T-cell (primary cell): ENCODE results near the gene OGDH. TPM values are rescaled to one million over a fixed set of nuclear protein-coding genes. Genes with fewer than 3 reads are reported as not detected.

Experiments used
- ATAC-seq, 4 experiments: fragments of 200-7000 bp in 3 of 4; fragments of 150-1000 bp in 1 of 4; cut with Tn5 transposase; replicated peaks in 1 of 4; 1 replicate in 3 of 4; 2 replicates in 1 of 4; pipeline ENCODE4 v1.10.0; 2021; ENCODE audit warnings: moderate library complexity in 3 of 4, mild to moderate bottlenecking in 2 of 4, moderate number of reproducible peaks in 1 of 4
- CTCF ChIA-PET, 2 donors: fragments of 300-600 bp; sonication (Branson Sonifier 250); formaldehyde crosslinking; loops; one replicate each; lab custom pipeline; 2022; ENCODE audit warnings: antibody characterized with exemption in 2 of 2; lab: Charles Lee
- POLR2A ChIA-PET, 2 donors: fragments of 300-600 bp; sonication (Branson Sonifier 250); formaldehyde crosslinking; loops; one replicate each; lab custom pipeline; 2022; ENCODE audit warnings: antibody characterized with exemption in 2 of 2; lab: Charles Lee
- DNase-seq, 35 experiments: peaks; one replicate each; pipeline versions ENCODE4 v3.0.0 to v3.0.0-alpha.2; 2013 to 2023
- H3K27ac ChIP-seq: one replicate; pipeline ENCODE4 v1.5.1; 2013; ENCODE audit warnings: low read length
- H3K27me3 ChIP-seq, 2 experiments: replicated peaks in 1 of 2; 1 replicate in 1 of 2; 2 replicates in 1 of 2; pipeline versions ENCODE4 v1.6.1 to v1.7.0; 2013; ENCODE audit warnings: low read length in 1 of 2, mixed read lengths in 1 of 2; ENCODE audit not compliant: control insufficient read depth in 2 of 2, insufficient read depth in 2 of 2; ENCODE audit errors: extremely low read depth in 1 of 2
- H3K36me3 ChIP-seq, 2 donors: 1 replicate in 1 of 2; 2 replicates in 1 of 2; pipeline versions ENCODE4 v1.6.1 to v1.7.0; 2013; ENCODE audit warnings: low read length in 1 of 2; ENCODE audit not compliant: control insufficient read depth in 2 of 2, insufficient read depth in 1 of 2; ENCODE audit errors: extremely low read depth in 1 of 2
- H3K4me1 ChIP-seq, 2 experiments: 1 replicate in 1 of 2; 2 replicates in 1 of 2; pipeline versions ENCODE4 v1.6.1 to v1.7.0; 2013; ENCODE audit warnings: low read length in 2 of 2, mixed read lengths in 1 of 2; ENCODE audit not compliant: insufficient read depth in 2 of 2, control insufficient read depth in 1 of 2; ENCODE audit errors: extremely low read depth in 1 of 2
- H3K4me3 ChIP-seq, 2 donors: 1 replicate in 1 of 2; 2 replicates in 1 of 2; pipeline versions ENCODE4 v1.5.1 to v1.7.0; 2013; ENCODE audit warnings: mild to moderate bottlenecking in 2 of 2, low read length in 1 of 2, moderate library complexity in 1 of 2; ENCODE audit not compliant: control insufficient read depth in 1 of 2; ENCODE audit errors: extremely low read depth in 1 of 2
- H3K9me3 ChIP-seq: 2 replicates; pipeline ENCODE4 v1.7.0; 2013
- H3K27ac Mint-ChIP-seq, 2 donors: one replicate each; pipeline ENCODE4 v1.8.0; 2020 to 2021; ENCODE audit warnings: mild to moderate bottlenecking in 2 of 2, mixed read lengths in 2 of 2
- H3K27me3 Mint-ChIP-seq, 2 donors: one replicate each; pipeline ENCODE4 v1.8.0; 2021 to 2022; ENCODE audit warnings: mixed read lengths in 2 of 2
- H3K36me3 Mint-ChIP-seq: one replicate; pipeline ENCODE4 v1.8.0; 2021; ENCODE audit warnings: mixed read lengths
- H3K4me1 Mint-ChIP-seq, 3 donors: one replicate each; pipeline ENCODE4 v1.8.0; 2020 to 2022; ENCODE audit warnings: mixed read lengths in 3 of 3, mild to moderate bottlenecking in 1 of 3
- H3K4me3 Mint-ChIP-seq, 3 donors: one replicate each; pipeline ENCODE4 v1.8.0; 2020 to 2022; ENCODE audit warnings: mild to moderate bottlenecking in 3 of 3, mixed read lengths in 3 of 3, moderate library complexity in 3 of 3
- H3K9me3 Mint-ChIP-seq, 3 donors: one replicate each; pipeline ENCODE4 v1.8.0; 2020 to 2022; ENCODE audit warnings: mixed read lengths in 3 of 3
- WGBS: methylation state at CpG from one replicate; pipeline ENCODE4 v1.1.5; 2013; ENCODE audit warnings: missing lambda C conversion rate; ENCODE audit not compliant: insufficient coverage; 5-methylcytosine and 5-hydroxymethylcytosine counted together
- total RNA-seq, 35 experiments: library from RNA in 6 of 35; stranded (reverse) in 6 of 35; fragments of 120-200 nt in 1 of 35; gene quantifications; one replicate each; pipeline versions ENCODE4 v1.2.1 to v1.2.4 and lab custom pipeline; 2013 to 2026

Gene OGDH
- total RNA-seq, 5 donors from 2014 or later (not counting 1 experiment from before 2014, with no cell fraction given) = 58.9 to 113 (median 108) TPM

DNA sequence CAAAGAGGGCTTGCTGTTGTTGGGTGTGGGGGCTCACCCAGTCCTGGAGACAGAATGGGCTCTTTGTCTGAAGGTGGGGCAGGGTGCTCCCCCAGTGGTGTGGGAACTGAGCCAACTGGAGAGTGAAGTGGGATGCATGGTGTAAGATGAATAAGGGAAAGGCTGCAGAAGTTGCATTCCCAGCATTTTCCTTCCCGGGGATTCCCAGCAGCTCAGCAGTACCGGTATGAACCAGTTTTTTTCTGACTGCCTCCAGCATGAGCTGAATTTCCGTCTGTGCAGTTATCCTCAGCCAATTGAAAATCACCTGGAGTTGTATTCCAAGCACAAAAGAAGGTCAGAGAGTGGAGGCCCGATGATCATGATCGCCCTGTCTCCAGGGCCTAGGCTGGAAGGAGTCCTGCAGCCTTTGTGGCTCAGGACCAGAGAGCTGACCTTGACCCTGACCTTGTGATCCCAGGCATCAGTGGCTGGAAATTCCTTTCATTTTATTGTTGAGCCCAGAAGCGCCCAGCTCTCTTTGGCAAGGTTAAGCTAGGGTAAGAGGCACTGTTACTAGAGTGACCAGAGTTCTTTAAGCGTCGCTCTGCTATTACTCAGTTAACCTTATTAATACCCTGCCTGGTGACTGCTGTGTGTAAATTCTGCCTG lies 33.4 kb downstream of the OGDH start:
- Histone ChIP-seq H3K4me3 (no peak overlapping the region), H3K4me1 (peaks cover 26 to 76% of the 10 kb centered on the region in 2 experiments), H3K27me3 (no peaks in the 10 kb centered on the region), H3K36me3 (peaks cover 2 to 3% of the 10 kb centered on the region in 2 donors), H3K27ac (peak overlapping the region; percentile 99), H3K9me3 (no peaks in the 10 kb centered on the region)
- ChIA-PET POLR2A (interaction anchor here (0.6 to 2.6 kb wide), 7 partner anchors 8 to 246 kb away, joined by 3 to 19 read pairs (median 4); partner anchors contain the start of genes OGDH (in 1 of the 2) and PURB (in 1 of the 2)), CTCF (interaction anchor here in 1 of 2 donors (0.5 to 2.1 kb wide), 4 partner anchors 8 to 470 kb away, joined by 3 to 14 read pairs (median 3); partner anchors contain the start of gene OGDH)
- H3K9me3 Mint-ChIP-seq = no peaks in the 10 kb centered on the region
- ATAC-seq = peak in 1 of 4 experiments; percentile 1
- no peak for DNase-seq
- peak overlapping the region; percentile 98 to 100 for H3K27ac Mint-ChIP-seq
- peak overlapping the region in 2 of 3 donors; percentile 66 to 80 for H3K4me3 Mint-ChIP-seq
- H3K36me3 Mint-ChIP-seq = peaks cover 7% of the 10 kb centered on the region
- H3K27me3 Mint-ChIP-seq = no peaks in the 10 kb centered on the region
- WGBS = 55% methylated on average over 5 of the region's 8 CpGs
- H3K4me1 Mint-ChIP-seq = peaks cover 50 to 79% (median 78%) of the 10 kb centered on the region in 3 donors

DNA sequence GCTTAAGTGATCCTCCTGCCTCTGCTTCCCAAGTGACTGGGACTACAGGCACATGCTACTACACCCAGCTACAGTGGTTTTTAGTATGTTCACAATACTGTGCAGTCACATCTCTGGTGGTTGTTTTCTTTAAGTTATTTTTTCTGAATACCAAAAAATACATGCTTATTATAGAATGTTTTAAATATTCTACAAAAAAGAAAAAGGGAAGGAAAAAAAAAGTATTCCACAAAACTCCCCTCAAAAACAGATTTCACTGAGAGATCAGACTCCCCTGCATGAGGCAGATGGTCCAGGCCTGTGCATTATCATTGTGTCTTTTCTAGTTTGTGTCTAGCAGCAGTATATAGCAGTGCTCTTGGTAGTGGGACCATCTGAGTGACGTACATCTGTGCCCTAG lies 36.8 kb downstream of the OGDH start:
- Mint-ChIP-seq H3K4me1 (peaks cover 36 to 48% (median 45%) of the 10 kb centered on the region in 3 donors), H3K4me3 (no peak overlapping the region), H3K36me3 (peaks cover 16% of the 10 kb centered on the region), H3K9me3 (no peaks in the 10 kb centered on the region), H3K27ac (peak overlapping the region; percentile 31 to 71), H3K27me3 (no peaks in the 10 kb centered on the region)
- no CpG with 5 or more reads among the region's 1 CpG for WGBS
- Histone ChIP-seq H3K27ac (no peak overlapping the region), H3K9me3 (no peaks in the 10 kb centered on the region), H3K36me3 (peaks cover 2 to 22% of the 10 kb centered on the region in 2 donors), H3K4me3 (no peak overlapping the region), H3K27me3 (no peaks in the 10 kb centered on the region), H3K4me1 (peaks cover 21 to 42% of the 10 kb centered on the region in 2 experiments)
- no peak for DNase-seq
- CTCF ChIA-PET = interaction anchor here in 1 of 2 donors (0.7 kb wide), 1 partner anchor 52 kb away, joined by 3 read pairs; no protein-coding TSS in a partner anchor
- POLR2A ChIA-PET = no interaction called here
- ATAC-seq = no peak

GRCh38 chr7:44645254-44645653 lies 38.8 kb downstream of the OGDH start:
- POLR2A ChIA-PET = no interaction called here
- H3K4me1 Mint-ChIP-seq = peaks cover 15 to 27% (median 25%) of the 10 kb centered on the region in 3 donors
- CTCF ChIA-PET = no interaction called here
- Histone ChIP-seq H3K9me3 (no peaks in the 10 kb centered on the region), H3K27me3 (no peaks in the 10 kb centered on the region), H3K36me3 (peaks cover under 1 to 41% of the 10 kb centered on the region in 2 donors), H3K4me3 (no peak overlapping the region), H3K4me1 (peaks cover 3 to 22% of the 10 kb centered on the region in 2 experiments), H3K27ac (no peak overlapping the region)
- no peak overlapping the region for H3K27ac Mint-ChIP-seq
- H3K27me3 Mint-ChIP-seq = no peaks in the 10 kb centered on the region
- ATAC-seq (no peak), DNase-seq (no peak)
- 97% methylated on average over 9 of the region's 11 CpGs for WGBS
- H3K4me3 Mint-ChIP-seq = no peak overlapping the region
- no peaks in the 10 kb centered on the region for H3K9me3 Mint-ChIP-seq
- H3K36me3 Mint-ChIP-seq = peaks cover 29% of the 10 kb centered on the region

GRCh38 chr7:44645696-44646095 lies 39.3 kb downstream of the OGDH start:
- WGBS = no CpG with 5 or more reads among the region's 2 CpGs
- Mint-ChIP-seq H3K4me3 (no peak overlapping the region), H3K27me3 (no peaks in the 10 kb centered on the region), H3K9me3 (no peaks in the 10 kb centered on the region), H3K36me3 (peaks cover 34% of the 10 kb centered on the region), H3K4me1 (peaks cover 11 to 23% (median 20%) of the 10 kb centered on the region in 3 donors), H3K27ac (peak overlapping the region in 1 of 2 donors; percentile 12)
- ChIA-PET POLR2A (no interaction called here), CTCF (no interaction called here)
- Histone ChIP-seq H3K27ac (no peak overlapping the region), H3K9me3 (no peaks in the 10 kb centered on the region), H3K36me3 (peaks cover 5 to 45% of the 10 kb centered on the region in 2 donors), H3K4me3 (no peak overlapping the region), H3K27me3 (no peaks in the 10 kb centered on the region), H3K4me1 (peaks cover under 1 to 17% of the 10 kb centered on the region in 2 experiments)
- DNase-seq = no peak
- no peak for ATAC-seq

GRCh38 chr7:44646176-44646920 lies 39.9 kb downstream of the OGDH start:
- no peaks in the 10 kb centered on the region for H3K27me3 Mint-ChIP-seq
- 93% methylated on average over 2 of the region's 3 CpGs for WGBS
- peaks cover 40% of the 10 kb centered on the region for H3K36me3 Mint-ChIP-seq
- no peak overlapping the region for H3K4me3 ChIP-seq
- H3K9me3 Mint-ChIP-seq = no peaks in the 10 kb centered on the region
- no peaks in the 10 kb centered on the region for H3K9me3 ChIP-seq
- ATAC-seq (no peak), DNase-seq (no peak)
- no peak overlapping the region for H3K27ac ChIP-seq
- peaks cover 8 to 51% of the 10 kb centered on the region in 2 donors for H3K36me3 ChIP-seq
- H3K4me1 ChIP-seq = peaks cover 0 to 12% of the 10 kb centered on the region in 2 experiments
- CTCF ChIA-PET = no interaction called here
- peak overlapping the region in 1 of 2 donors; percentile 12 for H3K27ac Mint-ChIP-seq
- POLR2A ChIA-PET = no interaction called here
- no peak overlapping the region for H3K4me3 Mint-ChIP-seq
- H3K4me1 Mint-ChIP-seq = peaks cover 11 to 22% (median 20%) of the 10 kb centered on the region in 3 donors
- H3K27me3 ChIP-seq = no peaks in the 10 kb centered on the region

DNA sequence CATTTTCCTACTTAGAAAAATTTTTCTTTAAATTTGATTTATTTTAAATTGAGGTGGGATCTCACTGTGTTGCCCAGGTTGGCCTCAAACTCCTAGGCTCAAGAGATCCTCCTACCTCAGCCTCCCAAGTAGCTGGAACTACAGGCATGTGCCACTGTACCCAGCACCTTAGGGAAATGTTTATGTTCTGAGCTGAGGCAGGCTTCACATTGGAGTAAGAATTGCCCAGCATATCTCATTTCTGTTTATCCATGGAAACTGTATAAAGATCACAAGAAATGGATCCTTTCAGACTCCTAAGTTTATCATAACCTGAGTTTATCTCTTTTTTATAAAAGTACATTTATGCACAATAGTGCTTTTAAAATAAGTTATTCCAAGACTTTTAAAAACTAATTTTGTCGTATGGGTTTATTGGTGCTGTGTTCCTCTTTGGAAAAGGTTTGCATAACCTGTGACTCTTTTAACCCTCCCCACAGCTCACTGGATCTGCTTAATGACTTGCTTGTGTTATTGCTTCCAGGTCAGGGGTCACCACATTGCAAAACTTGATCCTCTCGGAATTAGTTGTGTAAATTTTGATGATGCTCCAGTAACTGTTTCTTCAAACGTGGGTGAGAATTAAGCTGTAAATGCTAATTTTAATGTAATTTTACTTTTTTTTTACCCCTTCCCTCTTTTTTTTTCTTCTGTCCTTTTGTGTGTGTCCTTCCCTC lies 40.7 kb downstream of the OGDH start:
- no peak overlapping the region for H3K4me3 ChIP-seq
- Mint-ChIP-seq H3K9me3 (no peaks in the 10 kb centered on the region), H3K4me3 (no peak overlapping the region), H3K36me3 (peaks cover 41% of the 10 kb centered on the region), H3K27ac (no peak overlapping the region), H3K27me3 (no peaks in the 10 kb centered on the region), H3K4me1 (peaks cover 6 to 15% (median 13%) of the 10 kb centered on the region in 3 donors)
- H3K4me1 ChIP-seq = peaks cover 0 to 5% of the 10 kb centered on the region in 2 experiments
- H3K36me3 ChIP-seq = peaks cover 8 to 51% of the 10 kb centered on the region in 2 donors
- ChIA-PET POLR2A (interaction anchor here in 1 of 2 donors (0.5 to 0.6 kb wide), 2 partner anchors 15 to 68 kb away, joined by 3 to 6 read pairs; no protein-coding TSS in a partner anchor), CTCF (no interaction called here)
- ATAC-seq (no peak), DNase-seq (no peak)
- H3K27ac ChIP-seq = no peak overlapping the region
- no CpG with 5 or more reads among the region's 3 CpGs for WGBS
- no peaks in the 10 kb centered on the region for H3K27me3 ChIP-seq
- H3K9me3 ChIP-seq = no peaks in the 10 kb centered on the region
